Endothelial cell (in vitro differentiated cells): Measurements from ENCODE around the gene CRELD2. TPM values are rescaled to one million over a fixed set of nuclear protein-coding genes. Genes with fewer than 3 reads are reported as not detected.

ENCODE experiments used
- DNase-seq: peaks from one replicate; pipeline ENCODE4 v3.0.0; 2021; ENCODE audit warnings: low spot score
- H3K27ac Mint-ChIP-seq: one replicate; pipeline ENCODE4 v1.8.0; 2021; ENCODE audit warnings: mixed read lengths, inconsistent platforms; ENCODE audit not compliant: unreplicated experiment
- H3K27me3 Mint-ChIP-seq: one replicate; pipeline ENCODE4 v1.8.0; 2021; ENCODE audit warnings: mild to moderate bottlenecking, moderate library complexity, mixed read lengths, inconsistent platforms; ENCODE audit not compliant: unreplicated experiment
- H3K36me3 Mint-ChIP-seq: one replicate; pipeline ENCODE4 v1.8.0; 2021; ENCODE audit warnings: mild to moderate bottlenecking, low read depth, mixed read lengths, inconsistent platforms; ENCODE audit not compliant: unreplicated experiment
- H3K4me1 Mint-ChIP-seq: one replicate; pipeline ENCODE4 v1.8.0; 2021; ENCODE audit warnings: mild to moderate bottlenecking, mixed read lengths, inconsistent platforms; ENCODE audit not compliant: unreplicated experiment
- H3K4me3 Mint-ChIP-seq: one replicate; pipeline ENCODE4 v1.8.0; 2021; ENCODE audit warnings: mild to moderate bottlenecking, mixed read lengths, inconsistent platforms; ENCODE audit not compliant: unreplicated experiment
- H3K9me3 Mint-ChIP-seq: one replicate; pipeline ENCODE4 v1.8.0; 2021; ENCODE audit warnings: mixed read lengths, inconsistent platforms; ENCODE audit not compliant: unreplicated experiment
- microRNA-seq: library from miRNA; unstranded; fragments of <30 nt; microRNA quantifications from one replicate; pipeline ENCODE4, GENCODE V29; 2020; ENCODE audit not compliant: unreplicated experiment
- total RNA-seq: library from RNA; stranded (reverse); fragmentation: NEBNext Ultra II Directional; extraction: Animal tissue kit (Norgen Biotek cat#: 25700); gene quantifications from one replicate; pipeline ENCODE4 v1.2.1, GENCODE V29; 2021; ENCODE audit not compliant: unreplicated experiment
- TF ChIP-seq, protein P1 (sequence below): fragments of 200-600 bp; sonication (generic); IDR thresholded peaks from one replicate; pipeline ENCODE4 v1.5.0; 2021; ENCODE audit warnings: antibody characterized with exemption; ENCODE audit not compliant: unreplicated experiment

CRELD2 gene
- total RNA-seq, 1 donor from 2014 or later, result 207 TPM

- Mint-ChIP-seq H3K36me3 (peaks cover 8% of the 10 kb centered on the region), H3K4me3 (no peak overlapping the region), H3K27ac (no peak overlapping the region), H3K9me3 (no peaks in the 10 kb centered on the region), H3K27me3 (peaks cover 22% of the 10 kb centered on the region), H3K4me1 (peaks cover 16% of the 10 kb centered on the region)
- TF ChIP-seq, protein P1, sequence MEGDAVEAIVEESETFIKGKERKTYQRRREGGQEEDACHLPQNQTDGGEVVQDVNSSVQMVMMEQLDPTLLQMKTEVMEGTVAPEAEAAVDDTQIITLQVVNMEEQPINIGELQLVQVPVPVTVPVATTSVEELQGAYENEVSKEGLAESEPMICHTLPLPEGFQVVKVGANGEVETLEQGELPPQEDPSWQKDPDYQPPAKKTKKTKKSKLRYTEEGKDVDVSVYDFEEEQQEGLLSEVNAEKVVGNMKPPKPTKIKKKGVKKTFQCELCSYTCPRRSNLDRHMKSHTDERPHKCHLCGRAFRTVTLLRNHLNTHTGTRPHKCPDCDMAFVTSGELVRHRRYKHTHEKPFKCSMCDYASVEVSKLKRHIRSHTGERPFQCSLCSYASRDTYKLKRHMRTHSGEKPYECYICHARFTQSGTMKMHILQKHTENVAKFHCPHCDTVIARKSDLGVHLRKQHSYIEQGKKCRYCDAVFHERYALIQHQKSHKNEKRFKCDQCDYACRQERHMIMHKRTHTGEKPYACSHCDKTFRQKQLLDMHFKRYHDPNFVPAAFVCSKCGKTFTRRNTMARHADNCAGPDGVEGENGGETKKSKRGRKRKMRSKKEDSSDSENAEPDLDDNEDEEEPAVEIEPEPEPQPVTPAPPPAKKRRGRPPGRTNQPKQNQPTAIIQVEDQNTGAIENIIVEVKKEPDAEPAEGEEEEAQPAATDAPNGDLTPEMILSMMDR, result no peak
- peak; percentile 11 for DNase-seq
Measured at GRCh38 chr22:49972163-49973017, 54.0 kb downstream of the CRELD2 start.

GRCh38 chr22:49973018-49973961, 54.9 kb downstream of the CRELD2 start:
- Mint-ChIP-seq H3K27ac (no peak overlapping the region), H3K27me3 (peaks cover 23% of the 10 kb centered on the region), H3K36me3 (peaks cover 8% of the 10 kb centered on the region), H3K4me1 (peaks cover 16% of the 10 kb centered on the region), H3K4me3 (no peak overlapping the region), H3K9me3 (no peaks in the 10 kb centered on the region)
- TF ChIP-seq, protein P1, result no peak
- no peak for DNase-seq

DNA sequence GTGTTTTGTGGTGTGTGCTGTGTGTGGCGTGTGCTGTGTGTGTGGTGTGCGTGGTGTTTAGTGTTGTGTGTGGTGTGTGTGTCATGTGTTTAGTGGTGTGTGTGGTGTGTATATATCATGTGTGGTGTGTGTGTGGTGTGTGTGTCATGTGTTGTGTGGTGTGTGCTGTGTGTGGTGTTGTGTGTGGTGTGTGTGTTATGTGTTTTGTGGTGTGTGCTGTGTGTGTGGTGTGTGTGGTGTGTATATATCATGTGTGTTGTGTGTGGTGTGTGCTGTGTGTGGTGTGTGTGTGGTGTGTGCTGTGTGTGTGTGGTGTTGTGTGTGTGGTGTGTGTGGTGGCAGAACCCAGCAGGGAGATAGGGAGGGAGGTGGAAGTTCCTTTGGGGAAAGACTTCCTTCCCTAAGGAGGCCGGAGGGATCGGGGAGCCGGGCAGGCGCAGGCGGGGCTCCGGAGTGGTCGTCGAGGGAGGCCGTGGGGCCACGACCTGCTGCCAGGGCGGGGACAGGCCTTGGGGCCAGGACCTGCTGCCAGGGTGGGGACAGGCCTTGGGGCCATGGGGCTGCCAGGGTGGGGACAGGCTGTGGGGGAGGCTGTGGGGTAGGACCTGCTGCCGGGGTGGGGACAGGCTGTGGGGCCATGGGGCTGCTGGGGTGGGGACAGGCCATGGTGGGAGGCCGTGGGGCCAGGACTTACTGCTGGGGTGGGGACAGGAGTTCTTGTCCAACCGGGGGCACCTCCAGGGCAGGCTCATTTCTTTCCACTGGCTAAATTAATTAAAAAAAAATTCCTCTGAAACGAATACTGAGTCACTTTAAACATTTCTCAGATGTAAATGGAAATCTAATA, 57.3 kb downstream of the CRELD2 start:
- Mint-ChIP-seq H3K27me3 (peaks cover 8% of the 10 kb centered on the region), H3K27ac (peak overlapping the region; percentile 78), H3K9me3 (peaks cover 8% of the 10 kb centered on the region), H3K4me1 (peaks cover 13% of the 10 kb centered on the region), H3K36me3 (peaks cover 4% of the 10 kb centered on the region), H3K4me3 (peak overlapping the region; percentile 86)
- peak; percentile 11 for DNase-seq
- TF ChIP-seq, protein P1, result no peak

- Mint-ChIP-seq H3K27me3 (peaks cover 8% of the 10 kb centered on the region), H3K4me3 (no peak overlapping the region), H3K36me3 (peaks cover 4% of the 10 kb centered on the region), H3K4me1 (peaks cover 12% of the 10 kb centered on the region), H3K27ac (no peak overlapping the region), H3K9me3 (peaks cover 8% of the 10 kb centered on the region)
- DNase-seq, result no peak
- TF ChIP-seq, protein P1, result no peak
Measured at GRCh38 chr22:49976439-49977175, 58.2 kb downstream of the CRELD2 start.

Small RNA genes lying within 50 kb of the gene (microRNA-seq; reads per million reads assigned to microRNA genes)
- 2.2 reads per million, percentile 32 among the genes with 10 or more reads in this experiment for gene MIR6821

Other genes starting within 250 kb of the CRELD2 start
- 40.3 TPM for gene BRD1, start 90.8 kb upstream of the CRELD2 start, total RNA-seq
- gene ZBED4, start 64.8 kb upstream of the CRELD2 start, total RNA-seq, result 22.6 TPM
- 23.2 TPM for gene ALG12, start 196 bp upstream of the CRELD2 start, total RNA-seq
- 112 TPM for gene PIM3, start 42.1 kb downstream of the CRELD2 start, total RNA-seq
- 0.15 TPM for gene IL17REL, start 94.1 kb downstream of the CRELD2 start, total RNA-seq
- not detected for gene TTLL8, start 139.7 kb downstream of the CRELD2 start, total RNA-seq
- 1.2 TPM for gene MLC1, start 166.8 kb downstream of the CRELD2 start, total RNA-seq
- gene MOV10L1, start 171.4 kb downstream of the CRELD2 start, total RNA-seq, result not detected